ENCODE measurements around the gene EP400.
A peak's percentile ranks its signal among the peaks of the same experiment; 100 is the strongest.

The EP400 gene

GRCh38 chr12:131911851-131912477 lies 37.8 kb upstream of the EP400 start:
- no peak for DNase-seq

GRCh38 chr12:131912518-131913274 lies 37.0 kb upstream of the EP400 start:
- peak; percentile 48 for DNase-seq

- DNase-seq, result no peak
Observed at GRCh38 chr12:131913666-131914065, 36.1 kb upstream of the EP400 start.

GRCh38 chr12:131914179-131914702 lies 35.5 kb upstream of the EP400 start:
- no peak for DNase-seq

GRCh38 chr12:131915000-131915689 lies 34.6 kb upstream of the EP400 start:
- DNase-seq, result no peak

GRCh38 chr12:131915823-131916222 lies 33.9 kb upstream of the EP400 start:
- DNase-seq, result no peak

GRCh38 chr12:131916306-131917138 lies 33.2 kb upstream of the EP400 start:
- no peak for DNase-seq

- no peak for DNase-seq
Observed at GRCh38 chr12:131917139-131917710, 32.5 kb upstream of the EP400 start.

GRCh38 chr12:131917711-131918306 lies 31.9 kb upstream of the EP400 start:
- DNase-seq, result no peak

GRCh38 chr12:131918311-131919050 lies 31.3 kb upstream of the EP400 start:
- DNase-seq, result no peak

- no peak for DNase-seq
Observed at GRCh38 chr12:131919051-131919347, 30.7 kb upstream of the EP400 start.

GRCh38 chr12:131919366-131920156 lies 30.2 kb upstream of the EP400 start:
- no peak for DNase-seq

- DNase-seq, result no peak
Observed at GRCh38 chr12:131920157-131920508, 29.6 kb upstream of the EP400 start.

GRCh38 chr12:131920902-131921840 lies 28.6 kb upstream of the EP400 start:
- DNase-seq, result no peak

GRCh38 chr12:131921866-131922769 lies 27.6 kb upstream of the EP400 start:
- no peak for DNase-seq

- DNase-seq, result no peak
Observed at GRCh38 chr12:131922772-131923171, 27.0 kb upstream of the EP400 start.

GRCh38 chr12:131923260-131923659 lies 26.5 kb upstream of the EP400 start:
- DNase-seq, result no peak
